ENCODE data around the gene AQP12A. TPM values are rescaled to one million over a fixed set of nuclear protein-coding genes. Genes with fewer than 3 reads are reported as not detected.

AQP12A gene
- total RNA-seq, 1 donor from 2014 or later, result not detected

DNA sequence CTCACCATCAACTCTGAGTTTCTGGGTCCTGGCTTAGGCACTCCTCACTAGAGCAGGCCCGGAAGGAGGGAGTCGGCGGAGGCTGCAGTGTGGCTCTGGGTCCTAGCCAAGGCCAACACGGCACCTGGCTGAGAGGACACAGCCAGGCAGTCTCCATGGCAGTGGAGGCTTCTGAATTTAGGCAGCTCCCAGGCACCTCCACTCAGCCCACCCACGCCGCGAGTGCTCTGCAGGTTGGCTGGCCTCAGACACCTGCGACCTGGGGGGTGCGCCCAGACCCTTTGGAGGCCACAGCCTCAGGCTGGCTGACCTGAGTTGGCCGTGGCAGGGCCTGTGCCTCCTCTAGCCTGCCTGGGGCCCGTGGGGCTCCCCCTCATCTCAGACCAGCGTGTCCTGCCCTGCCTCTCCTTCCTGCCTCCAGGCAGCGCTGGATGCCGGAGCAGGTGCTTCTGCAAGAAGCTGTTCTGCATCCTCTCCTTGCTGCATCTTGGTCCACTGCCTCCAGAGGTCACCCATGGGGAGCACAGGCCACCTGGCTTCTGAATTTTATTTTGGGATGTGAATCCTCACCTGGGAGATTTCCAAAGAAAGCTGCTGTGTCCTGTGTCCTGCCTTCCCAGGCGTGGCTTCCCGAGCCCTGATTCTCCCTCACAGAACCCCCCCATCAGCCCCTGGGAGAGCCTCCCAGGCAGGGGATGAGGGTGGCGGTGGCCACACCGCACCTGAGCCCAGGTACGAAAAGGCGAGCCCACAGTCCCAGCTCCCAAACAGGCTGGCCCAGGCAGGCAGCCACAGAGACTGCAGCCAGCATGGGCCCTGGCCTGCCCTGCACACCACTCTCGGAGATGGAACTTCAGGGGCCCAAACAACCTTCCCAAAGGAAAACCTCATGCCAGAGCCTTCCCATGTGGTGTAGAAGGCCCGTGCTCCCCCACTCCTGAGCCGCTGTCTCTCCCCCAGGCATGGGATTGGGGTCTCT is 23.4 kb downstream of the AQP12A start:
- no peak for DNase-seq (ENCODE audit: extremely low spot score, unreplicated experiment)
- Mint-ChIP-seq H3K36me3 (ENCODE audit: unreplicated experiment) (no peaks in the 10 kb centered on the region), H3K9me3 (ENCODE audit: unreplicated experiment) (no peaks in the 10 kb centered on the region), H3K4me3 (ENCODE audit: unreplicated experiment) (no peak overlapping the region), H3K27ac (ENCODE audit: unreplicated experiment) (no peak overlapping the region), H3K4me1 (ENCODE audit: unreplicated experiment) (no peaks in the 10 kb centered on the region), H3K27me3 (ENCODE audit: unreplicated experiment) (no peaks in the 10 kb centered on the region)
- TF ChIP-seq CTCF (IDR thresholded peaks at IDR 0.05), result no peak

GRCh38 chr2:240716130-240716798 is 24.6 kb downstream of the AQP12A start:
- Mint-ChIP-seq H3K27me3 (ENCODE audit: unreplicated experiment) (peaks cover 2% of the 10 kb centered on the region), H3K4me1 (ENCODE audit: unreplicated experiment) (no peaks in the 10 kb centered on the region), H3K9me3 (ENCODE audit: unreplicated experiment) (no peaks in the 10 kb centered on the region), H3K36me3 (ENCODE audit: unreplicated experiment) (no peaks in the 10 kb centered on the region), H3K4me3 (ENCODE audit: unreplicated experiment) (no peak overlapping the region), H3K27ac (ENCODE audit: unreplicated experiment) (no peak overlapping the region)
- no peak for DNase-seq (ENCODE audit: extremely low spot score, unreplicated experiment)
- TF ChIP-seq CTCF (IDR thresholded peaks at IDR 0.05), result no peak

- Mint-ChIP-seq H3K36me3 (ENCODE audit: unreplicated experiment) (no peaks in the 10 kb centered on the region), H3K9me3 (ENCODE audit: unreplicated experiment) (no peaks in the 10 kb centered on the region), H3K4me3 (ENCODE audit: unreplicated experiment) (no peak overlapping the region), H3K27ac (ENCODE audit: unreplicated experiment) (no peak overlapping the region), H3K4me1 (ENCODE audit: unreplicated experiment) (no peaks in the 10 kb centered on the region), H3K27me3 (ENCODE audit: unreplicated experiment) (peaks cover 2% of the 10 kb centered on the region)
- DNase-seq (ENCODE audit: extremely low spot score, unreplicated experiment), result no peak
- TF ChIP-seq CTCF (IDR thresholded peaks at IDR 0.05), result no peak
These were observed 25.5 kb downstream of the AQP12A start for GRCh38 chr2:240717181-240717641.

- H3K36me3 Mint-ChIP-seq (ENCODE audit: unreplicated experiment), result no peaks in the 10 kb centered on the region
- TF ChIP-seq CTCF (IDR thresholded peaks at IDR 0.05), result no peak
- H3K4me1 Mint-ChIP-seq (ENCODE audit: unreplicated experiment), result no peaks in the 10 kb centered on the region
- peaks cover 2% of the 10 kb centered on the region for H3K27me3 Mint-ChIP-seq (ENCODE audit: unreplicated experiment)
- H3K9me3 Mint-ChIP-seq (ENCODE audit: unreplicated experiment), result no peaks in the 10 kb centered on the region
- no peak overlapping the region for H3K4me3 Mint-ChIP-seq (ENCODE audit: unreplicated experiment)
- H3K27ac Mint-ChIP-seq (ENCODE audit: unreplicated experiment), result no peak overlapping the region
- no peak for DNase-seq (ENCODE audit: extremely low spot score, unreplicated experiment)
These were observed 26.3 kb downstream of the AQP12A start for GRCh38 chr2:240717681-240718581.
